Measurements from ENCODE around the gene ZNF566.

The ZNF566 gene

DNA sequence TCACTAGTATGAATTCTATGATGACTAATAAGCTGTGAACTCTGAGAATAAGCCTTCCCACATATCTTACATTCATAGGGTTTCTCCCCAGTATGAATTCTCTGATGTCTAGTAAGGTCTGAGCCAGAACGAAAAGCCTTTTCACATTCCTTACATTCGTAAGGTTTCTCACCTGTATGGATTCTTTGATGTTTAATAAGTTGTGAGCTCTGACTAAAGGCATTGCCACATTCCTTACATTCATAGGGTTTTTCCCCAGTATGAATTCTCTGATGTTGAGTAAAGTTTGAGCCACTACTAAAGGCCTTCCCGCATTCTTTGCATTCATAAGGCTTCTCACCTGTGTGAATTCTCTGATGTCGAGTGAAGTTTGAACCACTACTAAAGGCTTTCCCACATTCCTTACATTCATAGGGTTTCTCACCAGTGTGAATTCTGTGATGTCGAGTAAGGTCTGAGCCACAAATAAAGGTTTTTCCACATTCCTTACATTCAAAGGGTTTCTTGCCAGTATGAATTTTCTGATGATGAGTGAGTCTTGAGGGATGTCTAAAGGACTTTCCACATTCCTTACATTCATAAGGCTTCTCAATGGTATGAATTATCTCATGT lies 40.2 kb downstream of the ZNF566 start:
- DNase-seq (ENCODE audit: low spot score) = no peak
- Histone ChIP-seq H3K27ac (no peak overlapping the region), H3K4me3 (peak overlapping the region; percentile 4)
- TF ChIP-seq, protein P1, sequence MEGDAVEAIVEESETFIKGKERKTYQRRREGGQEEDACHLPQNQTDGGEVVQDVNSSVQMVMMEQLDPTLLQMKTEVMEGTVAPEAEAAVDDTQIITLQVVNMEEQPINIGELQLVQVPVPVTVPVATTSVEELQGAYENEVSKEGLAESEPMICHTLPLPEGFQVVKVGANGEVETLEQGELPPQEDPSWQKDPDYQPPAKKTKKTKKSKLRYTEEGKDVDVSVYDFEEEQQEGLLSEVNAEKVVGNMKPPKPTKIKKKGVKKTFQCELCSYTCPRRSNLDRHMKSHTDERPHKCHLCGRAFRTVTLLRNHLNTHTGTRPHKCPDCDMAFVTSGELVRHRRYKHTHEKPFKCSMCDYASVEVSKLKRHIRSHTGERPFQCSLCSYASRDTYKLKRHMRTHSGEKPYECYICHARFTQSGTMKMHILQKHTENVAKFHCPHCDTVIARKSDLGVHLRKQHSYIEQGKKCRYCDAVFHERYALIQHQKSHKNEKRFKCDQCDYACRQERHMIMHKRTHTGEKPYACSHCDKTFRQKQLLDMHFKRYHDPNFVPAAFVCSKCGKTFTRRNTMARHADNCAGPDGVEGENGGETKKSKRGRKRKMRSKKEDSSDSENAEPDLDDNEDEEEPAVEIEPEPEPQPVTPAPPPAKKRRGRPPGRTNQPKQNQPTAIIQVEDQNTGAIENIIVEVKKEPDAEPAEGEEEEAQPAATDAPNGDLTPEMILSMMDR (IDR thresholded peaks at IDR 0.05) = no peak

DNA sequence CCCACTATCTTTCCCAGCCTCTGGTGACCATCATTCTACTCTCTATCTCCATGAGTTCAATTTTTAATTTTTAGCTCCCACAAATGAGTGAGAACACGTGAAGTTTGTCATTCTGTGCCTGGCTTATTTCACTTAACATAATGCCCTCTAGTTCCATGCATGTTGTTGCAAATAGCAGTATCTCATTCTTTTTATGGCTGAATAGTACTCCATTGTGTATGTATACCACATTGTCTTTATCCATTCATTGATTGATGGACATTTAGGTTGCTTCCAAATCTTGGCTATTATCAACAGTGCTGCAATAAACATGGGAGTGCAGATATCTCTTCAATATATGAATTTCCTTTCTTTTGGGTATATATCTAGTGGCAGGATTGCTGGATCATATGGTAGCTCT lies 48.0 kb downstream of the ZNF566 start:
- H3K4me3 ChIP-seq = no peak overlapping the region
- DNase-seq (ENCODE audit: low spot score) = no peak
- TF ChIP-seq, protein P1 (IDR thresholded peaks at IDR 0.05) = no peak
- H3K27ac ChIP-seq = no peak overlapping the region

DNA sequence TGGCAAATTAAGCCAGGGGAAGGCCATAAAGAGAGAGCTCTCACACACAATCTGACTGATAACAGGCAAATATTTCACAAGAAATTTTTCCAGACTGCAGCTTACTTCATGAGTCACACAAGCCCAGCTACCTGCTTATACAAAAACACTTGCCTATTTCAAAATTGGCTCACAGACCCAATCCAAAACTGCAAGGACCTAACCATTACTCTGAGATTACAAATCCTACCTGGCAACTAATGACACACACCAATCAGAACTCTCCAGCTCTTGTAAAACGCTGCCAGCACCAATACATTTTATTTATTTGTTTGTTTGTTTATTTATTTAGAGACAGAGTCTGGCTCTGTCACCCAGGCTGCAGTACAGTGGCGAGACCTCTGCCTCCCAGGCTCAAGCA lies 52.8 kb downstream of the ZNF566 start:
- no peak for DNase-seq (ENCODE audit: low spot score)
- Histone ChIP-seq H3K4me3 (no peak overlapping the region), H3K27ac (no peak overlapping the region)
- TF ChIP-seq, protein P1 (IDR thresholded peaks at IDR 0.05) = no peak

DNA sequence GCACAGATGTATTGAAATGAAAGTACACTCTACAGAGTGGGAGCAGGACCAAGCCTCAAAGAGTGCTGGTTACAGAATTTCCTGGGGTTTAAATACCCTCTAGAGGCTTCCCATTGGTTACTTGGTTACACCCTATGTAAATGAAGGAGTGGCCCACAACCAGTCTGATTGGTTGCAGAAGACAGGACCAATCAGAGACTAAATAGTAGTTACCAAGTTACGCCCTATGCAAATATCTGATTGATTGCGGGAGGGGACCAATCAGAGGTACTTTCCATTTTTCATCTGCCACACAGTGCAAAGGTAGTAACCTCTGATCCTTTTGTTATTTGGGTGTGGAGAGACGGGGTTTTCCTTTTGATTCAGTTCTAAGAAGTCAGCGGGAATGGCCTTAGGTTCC lies 65.4 kb downstream of the ZNF566 start:
- TF ChIP-seq, protein P1 (IDR thresholded peaks at IDR 0.05) = no peak
- no peak for DNase-seq (ENCODE audit: low spot score)

DNA sequence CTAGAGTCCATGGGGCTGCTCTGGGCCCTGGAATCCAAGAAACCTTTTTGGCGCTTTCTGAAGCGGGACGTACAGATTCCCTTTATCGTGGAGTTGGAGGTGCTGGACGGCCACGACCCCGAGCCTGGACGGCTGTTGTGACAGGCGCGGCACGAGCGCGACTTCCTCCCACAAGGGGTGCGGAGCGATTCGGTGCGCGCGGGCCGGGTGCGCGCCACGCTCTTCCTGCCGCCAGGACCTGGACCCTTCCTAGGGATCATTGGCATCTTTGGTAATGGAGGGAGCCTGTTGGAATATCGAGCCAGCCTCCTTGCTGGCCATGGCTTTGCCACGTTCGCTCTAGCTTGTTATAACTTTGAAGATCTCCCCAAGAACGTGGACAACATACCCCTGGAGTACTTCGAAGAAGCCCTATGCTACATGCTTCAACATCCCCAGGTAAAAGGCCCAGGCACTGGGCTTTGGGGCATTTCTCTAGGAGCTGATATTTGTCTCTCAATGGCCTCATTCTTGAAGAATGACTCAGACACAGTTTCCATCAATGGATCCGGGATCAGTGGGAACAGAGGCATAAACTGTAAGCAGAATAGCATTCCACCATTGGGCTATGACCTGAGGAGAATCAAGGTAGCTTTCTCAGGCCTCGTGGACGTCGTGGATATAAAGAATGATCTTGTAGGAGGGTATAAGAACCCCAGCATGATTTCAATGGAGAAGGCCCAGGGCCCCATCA lies 67.4 kb downstream of the ZNF566 start:
- TF ChIP-seq, protein P1 (IDR thresholded peaks at IDR 0.05) = no peak
- Histone ChIP-seq H3K27ac (peak overlapping the region in 1 of 2 donors; percentile 65), H3K4me3 (peak overlapping the region; percentile 67)
- DNase-seq (ENCODE audit: low spot score) = no peak

More for the DNA sequence above, 65.4 kb downstream of the ZNF566 start:
- no peak overlapping the region for H3K27ac ChIP-seq
- H3K4me3 ChIP-seq = no peak overlapping the region

DNA sequence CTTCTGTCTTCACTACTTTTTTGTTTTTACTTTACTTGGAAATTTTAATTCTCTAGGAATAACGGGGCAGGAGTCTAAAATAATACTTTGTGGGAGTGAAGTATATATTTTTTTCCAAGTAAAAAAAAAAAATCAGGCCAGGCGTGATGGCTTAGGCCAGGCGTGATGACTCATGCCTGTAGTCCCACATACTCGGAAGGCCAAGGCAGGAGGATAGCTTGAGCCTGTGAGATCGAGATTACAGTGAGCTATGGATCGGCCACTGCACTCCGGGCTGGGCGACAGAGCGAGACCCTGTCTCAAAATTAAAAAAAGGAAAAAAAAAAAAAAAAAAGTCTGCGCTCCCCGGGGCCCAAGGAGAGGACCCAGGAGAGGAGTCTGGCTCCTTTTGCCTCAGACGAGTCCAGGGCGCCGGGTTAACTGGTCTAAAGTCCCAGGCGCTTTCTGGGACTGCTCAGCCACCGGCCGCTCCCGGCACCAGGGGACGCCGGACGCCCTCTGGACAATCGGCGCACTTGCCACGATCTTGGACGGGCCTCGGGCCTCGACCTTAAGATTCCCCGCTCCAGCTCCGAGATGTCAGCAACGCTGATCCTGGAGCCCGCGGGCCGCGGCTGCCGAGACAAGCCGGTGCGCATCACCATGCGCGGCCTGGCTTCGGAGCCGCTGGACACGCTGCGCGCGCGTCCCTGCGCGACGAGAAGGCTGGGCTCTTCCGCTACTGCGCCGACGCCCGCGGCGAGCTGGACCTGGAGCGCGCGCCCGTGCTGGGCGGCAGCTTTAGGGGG lies 68.2 kb downstream of the ZNF566 start:
- Histone ChIP-seq H3K27ac (peak overlapping the region; percentile 1 to 65), H3K4me3 (peak overlapping the region; percentile 67)
- TF ChIP-seq, protein P1 (IDR thresholded peaks at IDR 0.05) = no peak
- peak; percentile 71 for DNase-seq (ENCODE audit: low spot score)

Data from coronary artery (tissue), 2 donors.